Body of pancreas (tissue), 4 donors: ENCODE results near the gene CAMK4. TPM values are rescaled to one million over a fixed set of nuclear protein-coding genes. Genes with fewer than 3 reads are reported as not detected.
"Not testable (repeated sequence)": the region's sequence is repeated elsewhere in the genome, so short reads cannot be mapped to it uniquely, and the experiment has no call there.

Source experiments
- ATAC-seq: fragments of 150-250 bp; one replicate; pipeline ENCODE4 v1.9.1; 2016
- DNase-seq, 4 donors: peaks; one replicate each; pipeline ENCODE4 v3.0.0-alpha.2; 2019
- H3K27ac ChIP-seq, 4 donors: fragments of 200-600 bp; sonication (generic); 1 replicate in 3 of 4; 2 replicates in 1 of 4; pipeline versions ENCODE4 v1.5.1 to v1.6.1; 2016 to 2019; ENCODE audit warnings: mild to moderate bottlenecking in 1 of 4, mixed read lengths in 1 of 4, moderate library complexity in 1 of 4
- H3K27me3 ChIP-seq, 2 donors: fragments of 200-600 bp; sonication (generic); one replicate each; pipeline ENCODE4 v1.6.0; 2016; ENCODE audit warnings: mild to moderate bottlenecking in 1 of 2
- H3K36me3 ChIP-seq, 2 donors: fragments of 200-600 bp; sonication (generic); replicated peaks in 1 of 2; 2 replicates each; pipeline ENCODE4 v1.5.1; 2016; ENCODE audit warnings: low read depth in 2 of 2; ENCODE audit not compliant: insufficient read depth in 1 of 2
- H3K4me1 ChIP-seq: fragments of 200-600 bp; sonication (generic); one replicate; pipeline ENCODE4 v1.6.0; 2016
- H3K4me3 ChIP-seq, 2 donors: fragments of 200-600 bp; sonication (generic); 1 replicate in 1 of 2; 2 replicates in 1 of 2; pipeline ENCODE4 v1.5.1; 2016 to 2019
- H3K9me3 ChIP-seq, 3 donors: fragments of 200-600 bp; sonication (generic); 1 replicate in 2 of 3; 2 replicates in 1 of 3; pipeline ENCODE4 v1.5.1; 2016
- CTCF ChIP-seq, 7 experiments: fragments of 450-650 bp in 4 of 7; fragments of 200-600 bp in 3 of 7; sonication (generic) in 3 of 7; IDR thresholded peaks; one replicate each; pipeline ENCODE4 v1.5.1; 2016 to 2019; ENCODE audit warnings: antibody characterized with exemption in 7 of 7
- POLR2A ChIP-seq, 3 donors: fragments of 450-650 bp; IDR thresholded peaks; one replicate each; pipeline ENCODE4 v1.6.1; 2016; ENCODE audit warnings: antibody characterized with exemption in 3 of 3, mild to moderate bottlenecking in 2 of 3
- WGBS, 2 donors: methylation state at CpG; one replicate each; pipeline ENCODE4 v1.1.5; 2017; 5-methylcytosine and 5-hydroxymethylcytosine counted together
- intact Hi-C: fragments of 100-400 bp; cut with DNase I; formaldehyde crosslinking; loops from one replicate; pipeline ENCODE4 v1.15.1; 2023
- total RNA-seq, 2 donors: library from RNA; depleted of rRNA; stranded (reverse); fragments of >200 nt; gene quantifications; one replicate each; pipeline ENCODE4 v1.1.0, GENCODE V29; 2016

Gene CAMK4
- total RNA-seq, 2 donors from 2014 or later, result 0.78 TPM; not detected in 1

- Histone ChIP-seq H3K27me3 (no peaks in the 10 kb centered on the region), H3K27ac (no peak overlapping the region), H3K4me3 (no peak overlapping the region), H3K4me1 (no peaks in the 10 kb centered on the region), H3K9me3 (no peaks in the 10 kb centered on the region), H3K36me3 (no peaks in the 10 kb centered on the region)
- ATAC-seq (no peak), DNase-seq (no peak)
- intact Hi-C loops, result no loop called here
- 31 to 42% methylated on average over 1 of the region's 1 CpG for WGBS, 2 donors
- TF ChIP-seq POLR2A (IDR thresholded peaks at IDR 0.05) (no peak), CTCF (IDR thresholded peaks at IDR 0.05) (no peak)
These were observed 31.0 kb downstream of the CAMK4 start for GRCh38 chr5:111255169-111255568.

GRCh38 chr5:111256128-111256527, 31.9 kb downstream of the CAMK4 start:
- Histone ChIP-seq H3K27me3 (no peaks in the 10 kb centered on the region), H3K4me3 (no peak overlapping the region), H3K36me3 (no peaks in the 10 kb centered on the region), H3K9me3 (no peaks in the 10 kb centered on the region), H3K27ac (no peak overlapping the region), H3K4me1 (no peaks in the 10 kb centered on the region)
- TF ChIP-seq CTCF (IDR thresholded peaks at IDR 0.05) (no peak), POLR2A (IDR thresholded peaks at IDR 0.05) (no peak)
- intact Hi-C loops, result no loop called here
- 70 to 77% methylated on average over 1 of the region's 1 CpG for WGBS, 2 donors
- DNase-seq (no peak), ATAC-seq (no peak)

- H3K36me3 ChIP-seq, ATAC-seq, H3K9me3 ChIP-seq, DNase-seq, H3K4me1 ChIP-seq, H3K4me3 ChIP-seq, H3K27ac ChIP-seq, intact Hi-C loops, H3K27me3 ChIP-seq: not testable (repeated sequence)
- 73 to 78% methylated on average over 4 of the region's 4 CpGs for WGBS, 2 donors
These were observed 33.4 kb downstream of the CAMK4 start for GRCh38 chr5:111257610-111258009.

GRCh38 chr5:111259636-111260035, 35.5 kb downstream of the CAMK4 start:
- H3K4me1 ChIP-seq, result no peaks in the 10 kb centered on the region
- WGBS, 2 donors, result 22 to 31% methylated on average over 3 of the region's 3 CpGs
- ATAC-seq (peak; percentile 45), DNase-seq (no peak)
- H3K9me3 ChIP-seq, result no peaks in the 10 kb centered on the region
- intact Hi-C loops, result no loop called here
- H3K27me3 ChIP-seq, result no peaks in the 10 kb centered on the region
- no peaks in the 10 kb centered on the region for H3K36me3 ChIP-seq
- no peak overlapping the region for H3K27ac ChIP-seq
- H3K4me3 ChIP-seq, result no peak overlapping the region
- no peak for TF ChIP-seq POLR2A (IDR thresholded peaks at IDR 0.05)
- no peak for TF ChIP-seq CTCF (IDR thresholded peaks at IDR 0.05)

GRCh38 chr5:111261610-111262009, 37.4 kb downstream of the CAMK4 start:
- Histone ChIP-seq H3K36me3 (no peaks in the 10 kb centered on the region), H3K4me3 (no peak overlapping the region), H3K27me3 (no peaks in the 10 kb centered on the region), H3K27ac (no peak overlapping the region), H3K4me1 (no peaks in the 10 kb centered on the region), H3K9me3 (no peaks in the 10 kb centered on the region)
- DNase-seq (no peak), ATAC-seq (no peak)
- TF ChIP-seq CTCF (IDR thresholded peaks at IDR 0.05), result no peak
- TF ChIP-seq POLR2A (IDR thresholded peaks at IDR 0.05), result no peak
- intact Hi-C loops, result no loop called here
- WGBS, 2 donors, result 20 to 26% methylated on average over 1 of the region's 1 CpG
